Stomach (tissue), 9 donors: ENCODE results near the gene RCBTB2. TPM values are rescaled to one million over a fixed set of nuclear protein-coding genes. Genes with fewer than 3 reads are reported as not detected.

ENCODE experiments used
- DNase-seq, 2 donors: peaks; one replicate each; pipeline versions ENCODE4 v3.0.0 to v3.0.0-alpha.2; 2013 to 2019
- H3K27ac ChIP-seq, 5 donors: fragments of 200-600 bp in 4 of 5; sonication (generic) in 4 of 5; one replicate each; pipeline ENCODE4 v1.5.1; 2013 to 2019; ENCODE audit warnings: mild to moderate bottlenecking in 1 of 5, moderate library complexity in 1 of 5
- H3K27me3 ChIP-seq, 3 donors: fragments of 200-600 bp; sonication (generic); one replicate each; pipeline ENCODE4 v1.5.1; 2017 to 2019; ENCODE audit warnings: mixed run types in 1 of 3
- H3K36me3 ChIP-seq, 4 donors: fragments of 200-600 bp; sonication (generic); 1 replicate in 3 of 4; 2 replicates in 1 of 4; pipeline ENCODE4 v1.5.1; 2016 to 2019
- H3K4me1 ChIP-seq, 4 donors: fragments of 200-600 bp; sonication (generic); one replicate each; pipeline ENCODE4 v1.5.1; 2016 to 2019
- H3K4me3 ChIP-seq, 4 donors: fragments of 200-600 bp; sonication (generic) in 3 of 4; one replicate each; pipeline ENCODE4 v1.5.1; 2016 to 2019; ENCODE audit warnings: mild to moderate bottlenecking in 1 of 4
- H3K9me3 ChIP-seq, 4 donors: fragments of 200-600 bp; sonication (generic); one replicate each; pipeline ENCODE4 v1.5.1; 2016 to 2019
- CTCF ChIP-seq, 7 experiments: fragments of 450-650 bp in 4 of 7; fragments of 200-600 bp in 3 of 7; sonication (generic) in 3 of 7; IDR thresholded peaks; one replicate each; pipeline ENCODE4 v1.5.1; 2016 to 2019; ENCODE audit warnings: antibody characterized with exemption in 7 of 7, control low read depth in 2 of 7, mild to moderate bottlenecking in 1 of 7
- EP300 ChIP-seq: sonication (generic); formaldehyde crosslinking; IDR thresholded peaks from one replicate; pipeline ENCODE4 v1.6.1; 2017; ENCODE audit warnings: antibody characterized with exemption
- POLR2A ChIP-seq, 4 donors: fragments of 450-650 bp; IDR thresholded peaks; one replicate each; pipeline ENCODE4 v1.6.1; 2016; ENCODE audit warnings: antibody characterized with exemption in 4 of 4, control low read depth in 2 of 4, mild to moderate bottlenecking in 1 of 4, moderate library complexity in 1 of 4
- POLR2AphosphoS5 ChIP-seq, 3 donors: sonication (generic); formaldehyde crosslinking; IDR thresholded peaks; one replicate each; pipeline ENCODE4 v1.6.1; 2016; ENCODE audit warnings: antibody characterized with exemption in 3 of 3
- WGBS, 5 donors: extraction: QIAGEN DNeasy Blood & Tissue Kit in 3 of 5; methylation state at CpG; one replicate each; pipeline versions ENCODE4 v1.1.5 to v1.1.7; 2013 to 2018; 5-methylcytosine and 5-hydroxymethylcytosine counted together
- intact Hi-C: fragments of 100-400 bp; cut with DNase I; formaldehyde crosslinking; loops from one replicate; pipeline ENCODE4 v1.15.1; 2023; ENCODE audit warnings: low total_unique reads
- polyA plus RNA-seq, 3 donors: library from polyadenylated mRNA; stranded (reverse); fragments of 200-250 nt; gene quantifications; one replicate each; pipeline ENCODE4 v1.2.3, GENCODE V29; 2013
- total RNA-seq, 5 donors: library from RNA; depleted of rRNA; stranded (reverse); fragments of >200 nt; gene quantifications; one replicate each; pipeline versions ENCODE4 v1.1.0 to v1.2.3, GENCODE V29; 2014 to 2016
- donor health status: healthy with polysubstance abuse.
- donor health status: Bipolar disorder and iron deficiency.
- donor health status: healthy.

RCBTB2 gene
- total and polyA plus RNA-seq, 8 donors: 0.29 to 56.6 (median 7.6) TPM

GRCh38 chr13:48535766-48536165 lies 2.9 kb upstream of the RCBTB2 start:
- intact Hi-C loops: loop anchor here (5.0 kb wide), 1 partner anchor 42 kb away; no protein-coding TSS in a partner anchor
- 90 to 96% (median 92%) methylated on average over 2 of the region's 2 CpGs for WGBS, 5 donors
- H3K4me3 ChIP-seq: no peak overlapping the region
- TF ChIP-seq EP300 (no peak), POLR2AphosphoS5 (IDR thresholded peaks at IDR 0.05) (no peak), CTCF (IDR thresholded peaks at IDR 0.05) (no peak), POLR2A (IDR thresholded peaks at IDR 0.05) (no peak)
- H3K36me3 ChIP-seq: no peaks in the 10 kb centered on the region
- no peaks in the 10 kb centered on the region for H3K27me3 ChIP-seq
- DNase-seq: no peak
- no peaks in the 10 kb centered on the region for H3K9me3 ChIP-seq
- H3K4me1 ChIP-seq: peaks cover 7 to 16% (median 10%) of the 10 kb centered on the region in 4 donors
- H3K27ac ChIP-seq: no peak overlapping the region

- no peak for TF ChIP-seq POLR2A (IDR thresholded peaks at IDR 0.05)
- no peak for TF ChIP-seq POLR2AphosphoS5 (IDR thresholded peaks at IDR 0.05)
- TF ChIP-seq EP300: no peak
- TF ChIP-seq CTCF (IDR thresholded peaks at IDR 0.05): no peak
- H3K36me3 ChIP-seq: no peaks in the 10 kb centered on the region
- no peak overlapping the region for H3K27ac ChIP-seq
- no peaks in the 10 kb centered on the region for H3K9me3 ChIP-seq
- H3K4me3 ChIP-seq: no peak overlapping the region
- 88 to 99% (median 98%) methylated on average over 5 of the region's 5 CpGs for WGBS, 5 donors
- H3K27me3 ChIP-seq: no peaks in the 10 kb centered on the region
- no peak for DNase-seq
- H3K4me1 ChIP-seq: peaks cover 7 to 16% (median 10%) of the 10 kb centered on the region in 4 donors
- intact Hi-C loops: loop anchor here (5.0 kb wide), 1 partner anchor 42 kb away; no protein-coding TSS in a partner anchor
These were observed 2.1 kb upstream of the RCBTB2 start for GRCh38 chr13:48534911-48535501.

- peak in 1 of 2 donors; percentile 7 for DNase-seq
- no peaks in the 10 kb centered on the region for H3K36me3 ChIP-seq
- intact Hi-C loops: no loop called here
- no peaks in the 10 kb centered on the region for H3K9me3 ChIP-seq
- peak overlapping the region in 4 of 5 donors; percentile 93 to 98 (median 98) for H3K27ac ChIP-seq
- peaks cover 7 to 16% (median 10%) of the 10 kb centered on the region in 4 donors for H3K4me1 ChIP-seq
- 78 to 81% (median 78%) methylated on average over 9 of the region's 9 CpGs for WGBS, 5 donors
- TF ChIP-seq POLR2AphosphoS5 (IDR thresholded peaks at IDR 0.05): no peak
- TF ChIP-seq EP300: no peak
- no peak for TF ChIP-seq CTCF (IDR thresholded peaks at IDR 0.05)
- no peak for TF ChIP-seq POLR2A (IDR thresholded peaks at IDR 0.05)
- no peak overlapping the region for H3K4me3 ChIP-seq
- H3K27me3 ChIP-seq: no peaks in the 10 kb centered on the region
These were observed 1.2 kb upstream of the RCBTB2 start for GRCh38 chr13:48533961-48534600.

- intact Hi-C loops: no loop called here
- Histone ChIP-seq H3K4me3 (peak overlapping the region; percentile 60 to 77 (median 71)), H3K36me3 (no peaks in the 10 kb centered on the region), H3K27me3 (no peaks in the 10 kb centered on the region), H3K27ac (peak overlapping the region; percentile 93 to 98 (median 98)), H3K4me1 (peaks cover 7 to 30% (median 18%) of the 10 kb centered on the region in 4 donors), H3K9me3 (no peaks in the 10 kb centered on the region)
- no peak for DNase-seq
- WGBS, 5 donors: 1 to 7% (median 1%) methylated on average over 16 of the region's 16 CpGs
- TF ChIP-seq POLR2AphosphoS5 (IDR thresholded peaks at IDR 0.05): no peak
- TF ChIP-seq POLR2A (IDR thresholded peaks at IDR 0.05): no peak
- no peak for TF ChIP-seq CTCF (IDR thresholded peaks at IDR 0.05)
- no peak for TF ChIP-seq EP300
These were observed 699 bp downstream of the RCBTB2 start for GRCh38 chr13:48532256-48532505.
